ENCODE results near the gene PATJ. TPM values are rescaled to one million over a fixed set of nuclear protein-coding genes. Genes with fewer than 3 reads are reported as not detected.

Gene PATJ
- total RNA-seq, 1 experiment from 2014 or later: 72.2 TPM

DNA sequence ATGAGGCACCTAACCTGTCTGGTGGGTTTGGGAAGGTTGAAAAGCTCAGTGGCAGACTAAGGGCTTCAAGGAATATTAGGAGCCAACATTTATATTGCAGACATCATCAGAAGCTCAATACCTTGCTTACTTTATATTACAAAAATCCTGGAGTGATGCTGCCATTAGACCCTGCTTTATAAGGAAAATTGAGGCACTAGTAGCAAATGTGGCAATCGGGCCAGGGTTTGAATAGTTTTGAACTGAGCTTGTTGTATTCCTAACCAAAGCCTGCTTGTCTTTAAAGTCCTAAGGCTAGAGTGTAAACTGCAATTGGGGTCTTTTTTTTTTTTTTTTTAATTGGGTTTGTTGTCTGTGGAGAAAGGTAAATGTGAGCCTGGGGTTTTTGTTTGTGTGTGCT lies 466.7 kb downstream of the PATJ start:
- Mint-ChIP-seq H3K27me3 (ENCODE audit: unreplicated experiment) (no peaks in the 10 kb centered on the region), H3K4me1 (ENCODE audit: low read depth, unreplicated experiment) (no peaks in the 10 kb centered on the region), H3K9me3 (ENCODE audit: low read depth, unreplicated experiment) (peaks cover 11% of the 10 kb centered on the region), H3K27ac (ENCODE audit: unreplicated experiment) (no peak overlapping the region), H3K4me3 (ENCODE audit: low read depth, unreplicated experiment) (no peak overlapping the region), H3K36me3 (ENCODE audit: insufficient read depth, unreplicated experiment) (no peaks in the 10 kb centered on the region)
- CTCF ChIA-PET: interaction anchor here (0.7 kb wide), 1 partner anchor 65 kb away, joined by 3 read pairs; no protein-coding TSS in a partner anchor
- BruUV-seq (replicated peaks): no TSS peak
- TF ChIP-seq, protein P1, sequence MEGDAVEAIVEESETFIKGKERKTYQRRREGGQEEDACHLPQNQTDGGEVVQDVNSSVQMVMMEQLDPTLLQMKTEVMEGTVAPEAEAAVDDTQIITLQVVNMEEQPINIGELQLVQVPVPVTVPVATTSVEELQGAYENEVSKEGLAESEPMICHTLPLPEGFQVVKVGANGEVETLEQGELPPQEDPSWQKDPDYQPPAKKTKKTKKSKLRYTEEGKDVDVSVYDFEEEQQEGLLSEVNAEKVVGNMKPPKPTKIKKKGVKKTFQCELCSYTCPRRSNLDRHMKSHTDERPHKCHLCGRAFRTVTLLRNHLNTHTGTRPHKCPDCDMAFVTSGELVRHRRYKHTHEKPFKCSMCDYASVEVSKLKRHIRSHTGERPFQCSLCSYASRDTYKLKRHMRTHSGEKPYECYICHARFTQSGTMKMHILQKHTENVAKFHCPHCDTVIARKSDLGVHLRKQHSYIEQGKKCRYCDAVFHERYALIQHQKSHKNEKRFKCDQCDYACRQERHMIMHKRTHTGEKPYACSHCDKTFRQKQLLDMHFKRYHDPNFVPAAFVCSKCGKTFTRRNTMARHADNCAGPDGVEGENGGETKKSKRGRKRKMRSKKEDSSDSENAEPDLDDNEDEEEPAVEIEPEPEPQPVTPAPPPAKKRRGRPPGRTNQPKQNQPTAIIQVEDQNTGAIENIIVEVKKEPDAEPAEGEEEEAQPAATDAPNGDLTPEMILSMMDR (IDR thresholded peaks at IDR 0.05; ENCODE audit: unreplicated experiment): no peak
- no peak for DNase-seq
- intact Hi-C loops (cut with micrococcal nuclease; ENCODE audit: unreplicated experiment): no loop called here

DNA sequence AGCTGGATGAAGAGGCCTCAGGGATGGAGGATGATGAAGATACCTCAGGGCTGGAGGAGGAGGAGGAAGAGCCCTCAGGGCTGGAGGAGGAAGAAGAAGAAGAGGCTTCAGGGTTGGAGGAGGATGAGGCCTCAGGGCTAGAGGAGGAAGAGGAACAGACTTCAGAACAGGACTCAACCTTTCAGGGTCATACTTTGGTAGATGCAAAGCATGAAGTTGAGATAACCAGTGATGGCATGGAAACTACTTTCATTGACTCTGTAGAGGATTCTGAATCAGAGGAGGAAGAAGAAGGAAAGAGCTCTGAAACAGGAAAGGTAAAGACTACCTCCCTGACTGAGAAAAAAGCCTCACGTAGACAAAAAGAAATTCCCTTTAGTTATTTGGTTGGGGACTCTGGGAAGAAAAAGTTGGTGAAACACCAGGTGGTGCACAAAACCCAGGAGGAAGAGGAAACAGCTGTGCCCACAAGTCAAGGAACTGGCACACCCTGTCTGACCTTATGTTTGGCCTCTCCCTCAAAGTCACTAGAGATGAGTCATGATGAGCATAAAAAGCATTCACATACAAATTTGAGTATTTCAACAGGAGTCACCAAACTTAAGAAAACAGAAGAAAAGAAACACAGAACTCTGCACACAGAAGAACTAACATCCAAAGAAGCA lies 467.8 kb downstream of the PATJ start:
- Mint-ChIP-seq H3K27ac (ENCODE audit: unreplicated experiment) (no peak overlapping the region), H3K9me3 (ENCODE audit: low read depth, unreplicated experiment) (peaks cover 11% of the 10 kb centered on the region), H3K4me1 (ENCODE audit: low read depth, unreplicated experiment) (no peaks in the 10 kb centered on the region), H3K36me3 (ENCODE audit: insufficient read depth, unreplicated experiment) (no peaks in the 10 kb centered on the region), H3K4me3 (ENCODE audit: low read depth, unreplicated experiment) (no peak overlapping the region), H3K27me3 (ENCODE audit: unreplicated experiment) (no peaks in the 10 kb centered on the region)
- intact Hi-C loops (cut with micrococcal nuclease; ENCODE audit: unreplicated experiment): no loop called here
- CTCF ChIA-PET: interaction anchor here (0.7 kb wide), 1 partner anchor 1208 kb away, joined by 3 read pairs; no protein-coding TSS in a partner anchor
- TF ChIP-seq, protein P1 (IDR thresholded peaks at IDR 0.05; ENCODE audit: unreplicated experiment): no peak
- no TSS peak for BruUV-seq (replicated peaks)
- DNase-seq: no peak

DNA sequence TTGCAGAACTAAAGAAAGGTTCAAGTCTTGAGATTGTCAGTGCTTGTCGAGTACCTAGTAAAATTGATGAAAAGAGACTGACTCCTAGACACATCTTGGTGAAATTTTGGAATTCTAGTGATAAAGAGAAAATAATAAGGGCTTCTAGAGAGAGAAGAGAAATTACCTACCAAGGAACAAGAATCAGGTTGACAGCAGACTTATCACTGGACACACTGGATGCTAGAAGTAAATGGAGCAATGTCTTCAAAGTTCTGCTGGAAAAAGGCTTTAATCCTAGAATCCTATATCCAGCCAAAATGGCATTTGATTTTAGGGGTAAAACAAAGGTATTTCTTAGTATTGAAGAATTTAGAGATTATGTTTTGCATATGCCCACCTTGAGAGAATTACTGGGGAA lies 468.7 kb downstream of the PATJ start:
- H3K4me3 Mint-ChIP-seq (ENCODE audit: low read depth, unreplicated experiment): no peak overlapping the region
- H3K9me3 Mint-ChIP-seq (ENCODE audit: low read depth, unreplicated experiment): peaks cover 11% of the 10 kb centered on the region
- BruUV-seq (replicated peaks): no TSS peak
- CTCF ChIA-PET: no interaction called here
- no peak overlapping the region for H3K27ac Mint-ChIP-seq (ENCODE audit: unreplicated experiment)
- TF ChIP-seq, protein P1 (IDR thresholded peaks at IDR 0.05; ENCODE audit: unreplicated experiment): no peak
- no peaks in the 10 kb centered on the region for H3K36me3 Mint-ChIP-seq (ENCODE audit: insufficient read depth, unreplicated experiment)
- no peak for DNase-seq
- H3K27me3 Mint-ChIP-seq (ENCODE audit: unreplicated experiment): no peaks in the 10 kb centered on the region
- H3K4me1 Mint-ChIP-seq (ENCODE audit: low read depth, unreplicated experiment): no peaks in the 10 kb centered on the region
- intact Hi-C loops (cut with micrococcal nuclease; ENCODE audit: unreplicated experiment): no loop called here

DNA sequence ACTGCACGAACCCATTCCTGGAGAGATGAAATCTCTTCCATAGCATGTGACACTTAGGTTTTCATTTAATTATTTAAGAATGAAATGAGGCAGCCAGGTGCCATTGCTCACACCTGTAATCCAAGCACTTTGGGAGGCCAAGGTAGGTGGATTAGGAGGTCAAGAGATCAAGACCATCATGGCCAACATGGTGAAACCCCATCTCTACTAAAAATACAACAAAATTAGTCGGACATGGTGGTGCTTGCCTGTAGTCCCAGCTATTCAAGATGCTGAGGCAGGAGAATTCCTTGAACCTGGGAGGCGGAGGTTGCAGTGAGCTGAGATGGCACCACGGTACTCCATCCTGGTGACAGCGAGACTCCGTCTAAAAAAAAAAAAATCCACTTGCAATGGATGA lies 470.1 kb downstream of the PATJ start:
- Mint-ChIP-seq H3K27me3 (ENCODE audit: unreplicated experiment) (no peaks in the 10 kb centered on the region), H3K27ac (ENCODE audit: unreplicated experiment) (no peak overlapping the region), H3K4me3 (ENCODE audit: low read depth, unreplicated experiment) (no peak overlapping the region), H3K36me3 (ENCODE audit: insufficient read depth, unreplicated experiment) (no peaks in the 10 kb centered on the region), H3K4me1 (ENCODE audit: low read depth, unreplicated experiment) (no peaks in the 10 kb centered on the region), H3K9me3 (ENCODE audit: low read depth, unreplicated experiment) (peaks cover 11% of the 10 kb centered on the region)
- TF ChIP-seq, protein P1 (IDR thresholded peaks at IDR 0.05; ENCODE audit: unreplicated experiment): no peak
- BruUV-seq (replicated peaks): no TSS peak
- DNase-seq: no peak
- CTCF ChIA-PET: no interaction called here
- intact Hi-C loops (cut with micrococcal nuclease; ENCODE audit: unreplicated experiment): no loop called here

Measured in Calu3 (cell line).